Activated CD8-positive, alpha-beta T cell treated with anti-CD3 and anti-CD28 coated beads, Interleukin-2, amount 10 ng/mL, durations not matched to agents 7 days and 5 days (primary cell): ENCODE data around the gene ULK4. TPM values are rescaled to one million over a fixed set of nuclear protein-coding genes. Genes with fewer than 3 reads are reported as not detected.
"Not testable (repeated sequence)": the region's sequence is repeated elsewhere in the genome, so short reads cannot be mapped to it uniquely, and the experiment has no call there.

Source experiments
- ATAC-seq: fragments of 150-1000 bp; cut with Tn5 transposase; one replicate; pipeline ENCODE4 v1.10.0; 2021; ENCODE audit warnings: moderate library complexity
- CTCF ChIA-PET: fragments of 350-600 bp; sonication (Branson Sonifier 250); formaldehyde crosslinking; loops from one replicate; lab custom pipeline; 2021; ENCODE audit warnings: antibody characterized with exemption; lab: Charles Lee
- POLR2A ChIA-PET: fragments of 350-600 bp; sonication (Branson Sonifier 250); formaldehyde crosslinking; loops from one replicate; lab custom pipeline; 2021; ENCODE audit warnings: antibody characterized with exemption; lab: Charles Lee
- DNase-seq: peaks from one replicate; pipeline ENCODE4 v3.0.0-alpha.2; 2020
- H3K27ac Mint-ChIP-seq: one replicate; pipeline ENCODE4 v1.8.0; 2021; ENCODE audit warnings: mild to moderate bottlenecking, mixed read lengths
- H3K27me3 Mint-ChIP-seq: one replicate; pipeline ENCODE4 v1.8.0; 2021; ENCODE audit warnings: low read depth, mixed read lengths
- H3K36me3 Mint-ChIP-seq: one replicate; pipeline ENCODE4 v1.8.0; 2021; ENCODE audit warnings: low read depth, mixed read lengths
- H3K4me1 Mint-ChIP-seq: one replicate; pipeline ENCODE4 v1.8.0; 2021; ENCODE audit warnings: low read depth, mixed read lengths
- H3K4me3 Mint-ChIP-seq: one replicate; pipeline ENCODE4 v1.8.0; 2021; ENCODE audit warnings: mild to moderate bottlenecking, mixed read lengths
- H3K9me3 Mint-ChIP-seq: one replicate; pipeline ENCODE4 v1.8.0; 2022; ENCODE audit warnings: mixed read lengths; ENCODE audit not compliant: insufficient read depth
- total RNA-seq, 2 experiments: library from RNA; stranded (reverse); gene quantifications; one replicate each; pipeline ENCODE4 v1.2.3, GENCODE V29; 2021

The ULK4 gene
- total RNA-seq, 2 experiments from 2014 or later: 10.5 to 12.3 TPM

DNA sequence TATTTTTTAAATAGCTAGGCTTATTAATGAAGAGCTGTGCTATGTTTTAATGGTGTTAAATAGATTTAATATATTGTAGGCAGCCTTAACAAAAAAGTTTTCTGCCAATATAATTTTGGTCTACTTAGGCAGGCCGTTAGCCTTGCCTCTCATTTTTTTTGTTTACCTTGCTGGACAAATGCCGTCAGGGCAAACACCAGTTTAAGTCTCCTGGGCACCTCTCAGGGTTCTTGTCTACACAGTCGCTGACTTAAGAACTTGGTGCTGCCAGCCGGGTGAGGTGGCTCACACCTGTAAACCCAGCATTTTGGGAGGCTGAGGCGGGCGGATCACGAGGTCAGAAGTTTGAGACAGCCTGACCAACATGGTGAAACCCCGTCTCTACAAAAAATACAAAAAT lies 153.3 kb downstream of the ULK4 start:
- Mint-ChIP-seq H3K4me1 (no peaks in the 10 kb centered on the region), H3K27ac (no peak overlapping the region), H3K9me3 (peaks cover 5% of the 10 kb centered on the region), H3K36me3 (peaks cover 2% of the 10 kb centered on the region), H3K27me3 (no peaks in the 10 kb centered on the region), H3K4me3 (no peak overlapping the region)
- DNase-seq (no peak), ATAC-seq (no peak)
- POLR2A ChIA-PET: interaction anchor here (0.6 kb wide), 1 partner anchor 1239 kb away, joined by 3 read pairs; no protein-coding TSS in a partner anchor
- CTCF ChIA-PET: interaction anchor here (0.6 kb wide), 1 partner anchor 75 kb away, joined by 3 read pairs; no protein-coding TSS in a partner anchor

DNA sequence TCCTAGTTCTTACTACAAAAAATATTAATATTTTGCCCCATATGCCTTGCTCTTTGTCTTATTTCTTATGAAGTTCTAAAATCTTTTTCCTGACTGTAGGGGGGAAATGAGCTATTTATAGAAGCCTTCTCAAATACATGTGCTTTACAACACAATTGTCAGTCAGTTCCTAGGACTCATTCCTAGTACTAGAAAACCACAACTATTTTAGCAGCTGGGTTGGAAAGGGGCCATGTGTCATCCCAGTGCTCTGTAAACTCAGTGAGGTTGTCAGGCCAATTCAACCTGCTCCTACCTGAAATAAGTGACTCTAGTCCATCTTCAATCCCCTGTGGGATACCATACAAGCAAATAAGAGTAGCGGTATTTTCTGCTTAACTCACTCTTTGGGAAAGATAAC lies 153.8 kb downstream of the ULK4 start:
- POLR2A ChIA-PET: interaction anchor here (0.6 kb wide), 1 partner anchor 1238 kb away, joined by 3 read pairs; no protein-coding TSS in a partner anchor
- Mint-ChIP-seq H3K36me3 (peaks cover 2% of the 10 kb centered on the region), H3K9me3 (peaks cover 5% of the 10 kb centered on the region), H3K27me3 (no peaks in the 10 kb centered on the region), H3K4me1 (no peaks in the 10 kb centered on the region), H3K4me3 (no peak overlapping the region), H3K27ac (no peak overlapping the region)
- DNase-seq (no peak), ATAC-seq (no peak)
- CTCF ChIA-PET: interaction anchor here (0.6 kb wide), 1 partner anchor 76 kb away, joined by 3 read pairs; no protein-coding TSS in a partner anchor

DNA sequence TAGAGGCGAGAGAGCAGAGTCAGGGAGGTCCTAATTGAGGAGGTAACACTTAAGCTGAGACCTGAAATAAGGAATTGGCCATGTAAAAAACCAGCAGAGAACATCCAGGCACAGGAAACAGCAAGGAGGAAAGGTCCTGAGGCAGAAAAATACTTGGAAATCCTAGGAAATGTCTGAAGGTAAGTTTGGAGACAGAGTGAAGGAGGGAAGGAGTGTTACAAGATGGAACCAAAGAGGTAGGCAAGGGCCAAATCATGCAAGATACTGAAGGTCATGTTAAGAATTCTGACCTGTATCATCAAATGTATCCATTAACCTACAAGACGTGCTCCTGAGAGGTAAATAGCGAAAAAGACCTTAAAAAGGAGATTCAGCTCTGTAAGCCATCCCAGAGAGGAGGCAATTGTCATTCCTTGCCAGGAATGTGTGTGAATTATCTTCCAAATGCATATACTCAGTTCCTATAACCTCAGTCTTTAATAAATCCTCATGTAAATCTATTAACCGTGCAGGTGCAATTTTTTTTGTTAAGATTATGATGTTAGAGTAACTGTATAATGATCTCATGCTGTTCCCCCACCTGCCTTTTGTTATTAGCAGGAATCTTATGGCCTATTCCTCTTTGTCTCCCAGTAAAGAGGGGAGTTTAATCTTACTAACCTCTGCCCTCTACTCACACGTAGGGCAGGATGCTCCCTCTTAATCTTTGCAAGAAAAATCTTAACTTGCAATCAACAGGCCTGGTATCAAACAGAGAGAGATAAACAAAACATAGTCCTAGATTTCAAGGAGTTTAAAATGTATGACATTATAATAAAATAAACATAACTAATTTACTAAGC lies 166.9 kb downstream of the ULK4 start:
- no peaks in the 10 kb centered on the region for H3K36me3 Mint-ChIP-seq
- H3K27me3 Mint-ChIP-seq: no peaks in the 10 kb centered on the region
- ChIA-PET CTCF (no interaction called here), POLR2A (no interaction called here)
- DNase-seq (no peak), ATAC-seq (no peak)
- no peaks in the 10 kb centered on the region for H3K9me3 Mint-ChIP-seq
- H3K4me3 Mint-ChIP-seq: no peak overlapping the region
- H3K4me1 Mint-ChIP-seq: peaks cover 1% of the 10 kb centered on the region
- H3K27ac Mint-ChIP-seq: no peak overlapping the region

DNA sequence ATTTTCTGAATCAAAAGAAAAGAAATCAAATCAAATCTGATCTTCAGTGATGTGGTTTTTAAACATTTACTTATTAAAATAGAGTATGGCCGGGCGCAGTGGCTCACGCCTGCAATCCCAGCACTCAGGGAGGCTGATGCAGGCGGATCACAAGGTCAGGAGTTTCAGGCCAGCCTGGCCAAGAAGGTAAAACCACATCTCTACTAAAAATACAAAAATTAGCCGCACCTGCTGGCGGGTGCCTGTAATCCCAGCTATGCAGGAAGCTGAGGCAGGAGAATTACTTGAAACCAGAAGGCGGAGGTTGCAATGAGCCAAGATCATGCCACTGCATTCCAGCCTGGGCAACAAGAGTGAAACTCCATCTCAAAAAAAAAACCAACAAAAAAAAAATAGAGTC lies 169.1 kb downstream of the ULK4 start:
- H3K4me3 Mint-ChIP-seq: no peak overlapping the region

DNA sequence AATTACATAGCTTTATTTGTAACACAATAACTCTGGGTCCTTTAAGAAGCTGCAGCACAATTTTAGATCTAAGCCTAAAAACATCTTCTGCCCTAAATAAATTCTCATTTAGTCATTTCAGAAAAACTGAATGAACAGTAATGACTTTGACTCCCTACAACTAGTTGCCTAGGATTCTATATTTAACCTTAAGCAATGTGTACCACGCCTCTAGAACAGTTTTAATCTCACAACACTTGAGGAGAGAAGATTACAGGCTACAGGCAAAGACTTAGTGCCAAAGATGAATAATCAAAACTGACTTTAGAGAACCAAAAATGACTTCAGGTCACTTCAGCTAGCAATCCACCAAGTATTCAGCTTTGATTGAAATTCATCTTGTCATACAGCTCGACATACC lies 192.8 kb downstream of the ULK4 start:
- ChIA-PET CTCF (no interaction called here), POLR2A (no interaction called here)
- ATAC-seq (no peak), DNase-seq (no peak)
- Mint-ChIP-seq H3K4me3 (no peak overlapping the region), H3K27me3 (no peaks in the 10 kb centered on the region), H3K27ac (no peak overlapping the region), H3K36me3 (no peaks in the 10 kb centered on the region), H3K9me3 (no peaks in the 10 kb centered on the region), H3K4me1 (no peaks in the 10 kb centered on the region)

More for the DNA sequence above, 169.1 kb downstream of the ULK4 start:
- ChIA-PET POLR2A (no interaction called here), CTCF (no interaction called here)
- no peak for DNase-seq
- Mint-ChIP-seq H3K4me1 (peaks cover 1% of the 10 kb centered on the region), H3K9me3 (no peaks in the 10 kb centered on the region), H3K36me3 (no peaks in the 10 kb centered on the region), H3K27ac (no peak overlapping the region), H3K27me3 (no peaks in the 10 kb centered on the region)
- no peak for ATAC-seq

- DNase-seq (no peak), ATAC-seq (no peak)
- Mint-ChIP-seq H3K9me3 (no peaks in the 10 kb centered on the region), H3K4me3 (no peak overlapping the region), H3K27ac (no peak overlapping the region), H3K27me3 (no peaks in the 10 kb centered on the region), H3K36me3 (no peaks in the 10 kb centered on the region), H3K4me1 (no peaks in the 10 kb centered on the region)
- ChIA-PET CTCF (no interaction called here), POLR2A (no interaction called here)
Observed at GRCh38 chr3:41768363-41768762, 193.5 kb downstream of the ULK4 start.

DNA sequence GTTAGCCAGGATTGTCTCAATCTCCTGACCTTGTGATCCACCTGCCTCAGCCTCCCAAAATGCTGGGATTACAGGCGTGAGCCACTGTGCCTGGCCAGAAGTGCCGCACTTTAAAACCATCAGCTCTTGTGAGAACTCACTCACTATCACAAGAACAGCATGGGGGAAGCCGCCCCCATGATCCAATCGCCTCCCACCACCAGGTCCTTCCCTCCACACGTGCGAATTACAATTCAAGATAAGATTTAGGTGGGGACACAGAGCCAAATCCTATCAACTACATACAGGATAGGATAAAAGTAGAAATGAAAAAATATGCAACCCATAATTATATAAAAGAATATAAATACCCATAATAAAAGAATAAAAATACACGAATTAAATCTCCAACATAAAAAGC lies 199.0 kb downstream of the ULK4 start:
- CTCF ChIA-PET, ATAC-seq, H3K4me3 Mint-ChIP-seq, POLR2A ChIA-PET, H3K27me3 Mint-ChIP-seq, H3K9me3 Mint-ChIP-seq, H3K4me1 Mint-ChIP-seq, H3K27ac Mint-ChIP-seq, H3K36me3 Mint-ChIP-seq, DNase-seq: not testable (repeated sequence)

- H3K4me1 Mint-ChIP-seq: peaks cover 14% of the 10 kb centered on the region
- H3K4me3 Mint-ChIP-seq: no peak overlapping the region
- POLR2A ChIA-PET: no interaction called here
- no peaks in the 10 kb centered on the region for H3K9me3 Mint-ChIP-seq
- no peak for ATAC-seq
- H3K27me3 Mint-ChIP-seq: no peaks in the 10 kb centered on the region
- CTCF ChIA-PET: no interaction called here
- no peaks in the 10 kb centered on the region for H3K36me3 Mint-ChIP-seq
- DNase-seq: no peak
- H3K27ac Mint-ChIP-seq: no peak overlapping the region
Observed at GRCh38 chr3:41753651-41754050, 208.3 kb downstream of the ULK4 start.

DNA sequence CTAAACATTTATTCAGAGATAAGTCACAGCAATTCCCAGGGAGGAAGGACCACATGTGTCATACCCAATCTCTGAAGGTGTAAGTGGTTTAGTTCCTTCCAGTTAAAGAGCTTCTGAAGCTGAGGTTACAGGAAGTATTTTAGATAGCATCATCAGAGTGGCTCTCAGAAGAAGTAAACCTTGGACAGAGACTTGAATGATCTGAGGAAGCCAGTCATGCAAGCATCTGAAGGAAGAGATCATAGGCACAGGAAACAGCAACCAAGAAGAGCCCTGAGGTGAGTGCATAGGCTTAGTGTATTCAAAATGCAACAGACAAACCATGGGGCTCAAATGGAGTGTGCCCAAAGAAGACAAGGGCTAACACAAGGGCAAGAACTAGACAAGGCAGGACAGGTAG lies 210.3 kb downstream of the ULK4 start:
- ChIA-PET CTCF (no interaction called here), POLR2A (no interaction called here)
- DNase-seq (peak; percentile 20), ATAC-seq (peak; percentile 74)
- Mint-ChIP-seq H3K4me1 (peaks cover 14% of the 10 kb centered on the region), H3K9me3 (no peaks in the 10 kb centered on the region), H3K27me3 (no peaks in the 10 kb centered on the region), H3K27ac (peak overlapping the region; percentile 30), H3K36me3 (no peaks in the 10 kb centered on the region), H3K4me3 (no peak overlapping the region)

DNA sequence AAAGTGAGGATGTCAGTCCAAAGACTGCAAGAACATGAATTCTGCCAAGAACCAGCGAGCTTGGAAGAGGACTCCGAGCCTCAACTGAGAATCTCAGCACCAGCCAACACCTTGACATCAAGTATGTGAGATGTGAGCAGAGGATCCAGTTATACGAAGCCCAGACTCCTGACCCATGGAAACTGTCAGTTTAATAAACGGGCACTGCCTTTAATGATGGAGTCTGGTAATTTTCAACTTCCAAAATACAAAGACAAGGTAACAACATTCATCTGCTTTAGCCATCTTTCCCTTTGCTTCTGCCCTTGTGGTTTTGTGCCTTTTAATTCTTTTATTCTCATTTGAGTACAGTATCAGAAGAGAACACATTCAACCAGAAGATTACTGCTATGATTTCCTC lies 211.9 kb downstream of the ULK4 start:
- H3K27me3 Mint-ChIP-seq: no peaks in the 10 kb centered on the region
- CTCF ChIA-PET: no interaction called here
- H3K9me3 Mint-ChIP-seq: no peaks in the 10 kb centered on the region
- H3K4me1 Mint-ChIP-seq: peaks cover 14% of the 10 kb centered on the region
- H3K27ac Mint-ChIP-seq: no peak overlapping the region
- no peaks in the 10 kb centered on the region for H3K36me3 Mint-ChIP-seq
- H3K4me3 Mint-ChIP-seq: no peak overlapping the region
- POLR2A ChIA-PET: no interaction called here
- DNase-seq (no peak), ATAC-seq (no peak)

DNA sequence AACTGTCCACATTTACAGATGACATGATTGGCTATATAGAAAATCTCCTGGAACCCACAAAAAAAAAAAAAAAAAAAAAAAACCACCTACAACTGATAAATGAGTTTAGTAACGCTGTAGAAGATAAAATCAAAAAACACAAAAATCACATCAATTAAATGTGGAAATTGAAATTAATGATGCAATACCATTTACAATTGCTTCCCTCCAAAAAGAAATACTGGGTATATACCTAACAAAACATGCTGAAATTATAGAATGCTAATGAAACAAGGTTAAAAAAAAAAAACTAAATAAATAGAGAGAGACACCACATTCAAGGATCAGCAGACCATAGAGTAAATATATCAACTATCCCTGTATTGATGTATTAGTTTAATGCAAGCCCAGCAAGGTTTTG lies 215.7 kb downstream of the ULK4 start:
- ChIA-PET POLR2A (no interaction called here), CTCF (no interaction called here)
- ATAC-seq (no peak), DNase-seq (no peak)
- H3K27me3 Mint-ChIP-seq: no peaks in the 10 kb centered on the region
- H3K27ac Mint-ChIP-seq: no peak overlapping the region
- H3K4me1 Mint-ChIP-seq: peaks cover 3% of the 10 kb centered on the region
- H3K4me3 Mint-ChIP-seq: no peak overlapping the region
- no peaks in the 10 kb centered on the region for H3K36me3 Mint-ChIP-seq
- H3K9me3 Mint-ChIP-seq: no peaks in the 10 kb centered on the region

GRCh38 chr3:41742121-41742520 lies 219.8 kb downstream of the ULK4 start:
- DNase-seq (no peak), ATAC-seq (no peak)
- CTCF ChIA-PET: no interaction called here
- Mint-ChIP-seq H3K9me3 (no peaks in the 10 kb centered on the region), H3K27ac (no peak overlapping the region), H3K4me1 (no peaks in the 10 kb centered on the region), H3K36me3 (no peaks in the 10 kb centered on the region), H3K27me3 (no peaks in the 10 kb centered on the region), H3K4me3 (no peak overlapping the region)
- POLR2A ChIA-PET: no interaction called here
